ENCODE data around the gene SMIM13. TPM values are rescaled to one million over a fixed set of nuclear protein-coding genes. Genes with fewer than 3 reads are reported as not detected.

SMIM13 gene
- total RNA-seq: 9.2 and 12.0 TPM in 2 replicates

DNA sequence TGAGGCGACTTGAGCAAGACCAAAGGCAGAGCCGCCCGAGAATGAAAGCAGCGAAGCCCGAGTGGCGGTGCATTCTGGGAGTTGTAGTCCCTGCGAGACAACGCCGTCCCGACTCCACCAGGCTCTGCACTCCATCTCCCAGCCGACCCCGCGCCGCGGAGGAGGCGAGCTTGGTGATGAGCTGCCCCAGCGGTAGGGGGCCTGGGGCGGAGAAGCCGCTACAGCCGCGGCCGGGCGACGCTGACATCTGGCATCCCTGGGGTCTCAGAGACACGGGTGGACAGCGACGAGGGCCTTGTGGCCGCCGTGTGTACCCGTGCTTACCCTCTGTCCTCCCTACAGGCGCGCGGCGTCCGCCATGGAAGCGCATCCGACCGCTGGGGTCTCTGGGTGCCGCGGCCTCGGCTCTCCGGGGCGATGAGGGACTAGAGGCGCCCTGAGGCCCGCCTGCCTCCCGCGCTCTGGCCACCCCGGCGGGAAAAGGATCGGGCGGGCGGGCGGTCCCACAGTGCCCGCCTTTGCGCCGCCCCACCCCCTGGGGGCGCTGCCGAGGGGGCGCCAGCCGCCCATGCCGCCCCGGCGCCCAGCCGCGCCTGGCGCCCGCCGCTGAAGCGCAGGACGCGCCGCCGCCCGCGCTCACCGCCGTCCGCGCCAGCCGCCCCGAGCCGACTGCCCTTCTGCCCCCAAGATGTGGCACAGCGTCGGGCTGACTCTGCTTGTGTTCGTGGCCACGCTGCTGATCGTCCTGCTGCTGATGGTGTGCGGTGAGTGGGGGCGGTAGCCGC, at the start of gene SMIM13:
SMIM13 (plus strand) TSS at position 209 of the 785 bp plus-strand sequence; CDS start at position 689, 480 bp downstream.

GRCh38 chr6:11043961-11044711, 49.5 kb upstream of the SMIM13 start, which contains the start of gene ELOVL2:
ELOVL2 (minus strand) TSS chr6:11044305; CDS start chr6:11044230, 75 bp downstream.

DNA sequence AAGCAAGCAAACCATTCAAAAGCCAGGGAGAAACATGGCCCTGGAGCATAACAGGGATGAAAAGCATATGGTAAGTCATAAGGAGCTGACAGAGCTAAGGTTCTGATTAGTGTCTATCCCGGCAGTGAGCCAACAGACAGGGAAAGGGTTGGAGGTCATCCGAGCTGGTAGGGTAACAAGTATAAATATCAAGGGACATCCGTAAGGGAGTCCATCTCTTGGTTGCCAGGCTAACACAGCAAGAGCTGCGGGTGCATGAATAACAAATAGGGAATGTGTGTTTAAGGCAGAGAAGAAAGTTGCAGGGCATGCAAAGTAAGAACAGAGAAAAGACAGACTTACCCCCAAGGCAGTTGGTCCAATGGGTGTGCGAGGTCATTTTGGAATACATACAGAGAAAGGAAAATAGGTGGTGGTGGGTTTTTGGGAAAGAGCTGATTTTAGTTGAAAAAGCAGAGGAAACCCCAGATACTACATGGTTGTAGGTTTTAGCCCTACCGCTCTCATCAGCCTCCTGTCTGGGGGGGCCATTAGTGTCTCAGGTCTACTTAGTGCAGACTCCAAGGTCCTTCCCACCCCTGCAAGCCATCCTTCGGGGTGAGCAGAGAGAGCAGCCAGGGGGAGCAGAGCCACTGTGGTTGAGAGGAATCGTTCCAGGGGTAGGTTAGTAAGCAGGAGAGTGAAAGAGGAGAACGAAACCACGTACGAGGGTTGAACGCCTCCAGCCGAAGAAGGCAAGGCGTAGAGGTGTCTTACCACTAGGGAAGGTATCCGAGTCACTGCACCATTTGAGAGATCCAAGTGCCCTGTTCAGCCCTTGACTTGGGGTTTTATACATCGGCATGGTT, 17.5 kb downstream of the SMIM13 start, which contains the start of gene ERVFRD-1:
ERVFRD-1 (minus strand) TSS at position 805 of the 848 bp plus-strand sequence. CDS start 6,415 bp downstream, outside the sequence.

Other genes with a start within 250 kb of the SMIM13 start
- gene GCM2, start 211.8 kb upstream of the SMIM13 start, total RNA-seq: not detected in 2 replicates
- gene SYCP2L, start 206.8 kb upstream of the SMIM13 start, total RNA-seq: 0.07 TPM in 1 of 2 replicates, not detected in the other
- 0.46 and 0.85 TPM in 2 replicates for gene ELOVL2, start 49.5 kb upstream of the SMIM13 start, total RNA-seq
- gene ERVFRD-1, start 17.9 kb downstream of the SMIM13 start, total RNA-seq: not detected in 2 replicates
- 8.7 and 20.9 TPM in 2 replicates for gene NEDD9, start 138.8 kb downstream of the SMIM13 start, total RNA-seq